ENCODE measurements around the gene DOK4. TPM values are rescaled to one million over a fixed set of nuclear protein-coding genes. Genes with fewer than 3 reads are reported as not detected.

Gene DOK4
- total and polyA plus RNA-seq, 2 of the 8 experiments (the other 6 are each of a cell fraction or from before 2014, with no cell fraction given): 24.0 to 28.9 TPM

DNA sequence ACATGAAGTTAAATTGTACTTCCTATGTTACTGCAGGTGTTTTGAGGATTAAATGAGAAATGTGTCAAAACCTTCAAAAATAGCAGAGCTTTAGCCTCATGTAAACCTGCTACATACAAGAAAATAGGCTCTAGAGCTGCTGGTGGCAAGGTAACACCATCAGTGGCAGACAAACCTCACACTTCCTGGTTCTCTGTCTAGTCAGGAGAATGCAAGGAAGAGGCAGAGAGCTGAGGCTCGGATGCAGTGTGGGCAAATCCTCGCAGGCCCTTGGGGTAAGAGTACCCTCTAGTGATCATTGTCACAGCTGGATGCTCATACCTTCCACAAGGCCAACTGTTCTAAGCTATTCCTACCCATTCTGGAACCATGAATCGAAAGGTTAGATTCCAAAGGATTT is 53.3 kb downstream of the DOK4 start (continued):
- TF ChIP-seq GTF2F1 (IDR thresholded peaks at IDR 0.05; ENCODE audit: borderline replicate concordance, low read depth, low read length) (no peak), HDAC2 (IDR thresholded peaks at IDR 0.05; ENCODE audit: borderline replicate concordance in 1 of 2, low read depth in 2 of 2, low read length in 2 of 2) (no peak), SP2 (IDR thresholded peaks at IDR 0.05; ENCODE audit: low read length) (no peak), CEBPB (IDR thresholded peaks at IDR 0.05; ENCODE audit: low read depth, low read length) (no peak), RBBP5 (IDR thresholded peaks at IDR 0.05; ENCODE audit: borderline replicate concordance, low read depth, low read length) (no peak), FOSL1 (IDR thresholded peaks at IDR 0.05; ENCODE audit: insufficient read depth, low read depth, low read length) (no peak)

Measured in H1 (cell line).